Mesendoderm (in vitro differentiated cells): ENCODE results near the gene CHFR.
A peak's percentile ranks its signal among the peaks of the same experiment; 100 is the strongest.
"Not testable (repeated sequence)": the region's sequence is repeated elsewhere in the genome, so short reads cannot be mapped to it uniquely, and the experiment has no call there.

Experiments used
- DNase-seq: peaks from one replicate; pipeline ENCODE4 v3.0.0; 2013
- H2AK5ac ChIP-seq: 2 replicates; pipeline ENCODE4 v1.6.1; 2013; ENCODE audit warnings: low read length, inconsistent platforms
- H2BK120ac ChIP-seq: 2 replicates; pipeline ENCODE4 v1.6.1; 2013; ENCODE audit warnings: low read depth, mild to moderate bottlenecking, low read length, moderate library complexity, mixed read lengths
- H2BK15ac ChIP-seq: replicated peaks from 2 replicates; pipeline ENCODE4 v1.6.1; 2013; ENCODE audit warnings: low read depth, mild to moderate bottlenecking, moderate library complexity
- H2BK5ac ChIP-seq: 2 replicates; pipeline ENCODE4 v1.6.1; 2013; ENCODE audit warnings: low read length, inconsistent platforms
- H3K18ac ChIP-seq: 2 replicates; pipeline ENCODE4 v1.6.1; 2013; ENCODE audit warnings: mild to moderate bottlenecking, low read length, mixed read lengths
- H3K23ac ChIP-seq: one replicate; pipeline ENCODE4 v1.6.1; 2013; ENCODE audit warnings: low read length
- H3K27ac ChIP-seq: 2 replicates; pipeline ENCODE4 v1.5.1; 2013; ENCODE audit warnings: low read depth, mild to moderate bottlenecking, inconsistent platforms, low read length, moderate library complexity
- H3K27me3 ChIP-seq: 2 replicates; pipeline ENCODE4 v1.6.1; 2013; ENCODE audit warnings: low read length, control low read depth, mild to moderate bottlenecking, inconsistent platforms; ENCODE audit not compliant: insufficient read depth, poor library complexity
- H3K36me3 ChIP-seq: 2 replicates; pipeline ENCODE4 v1.6.1; 2013; ENCODE audit warnings: low read length, inconsistent platforms; ENCODE audit not compliant: control insufficient read depth, insufficient read depth
- H3K4ac ChIP-seq: one replicate; pipeline ENCODE4 v1.6.1; 2013; ENCODE audit warnings: low read depth, mild to moderate bottlenecking, low read length, moderate library complexity
- H3K4me1 ChIP-seq: 2 replicates; pipeline ENCODE4 v1.6.1; 2013; ENCODE audit warnings: low read depth, low read length, inconsistent platforms; ENCODE audit not compliant: control insufficient read depth
- H3K4me2 ChIP-seq: 2 replicates; pipeline ENCODE4 v1.6.1; 2013; ENCODE audit warnings: low read length
- H3K4me3 ChIP-seq: 2 replicates; pipeline ENCODE4 v1.5.1; 2013; ENCODE audit warnings: mild to moderate bottlenecking, low read length
- H3K56ac ChIP-seq: one replicate; pipeline ENCODE4 v1.6.1; 2013; ENCODE audit warnings: low read length
- H3K79me1 ChIP-seq: 2 replicates; pipeline ENCODE4 v1.6.1; 2013; ENCODE audit warnings: low read length, inconsistent platforms
- H3K79me2 ChIP-seq: 2 replicates; pipeline ENCODE4 v1.6.1; 2013; ENCODE audit warnings: mild to moderate bottlenecking, low read length; ENCODE audit not compliant: control insufficient read depth, insufficient read depth
- H3K9ac ChIP-seq: 2 replicates; pipeline ENCODE4 v1.6.1; 2013; ENCODE audit warnings: low read length, inconsistent platforms
- H4K5ac ChIP-seq: one replicate; pipeline ENCODE4 v1.6.1; 2013; ENCODE audit warnings: low read length
- H4K8ac ChIP-seq: one replicate; pipeline ENCODE4 v1.6.1; 2013; ENCODE audit warnings: low read depth, mild to moderate bottlenecking, control low read depth, low read length, moderate library complexity
- WGBS: extraction: QIAGEN DNeasy Blood & Tissue Kit; methylation state at CpG from one replicate; pipeline ENCODE4 v1.1.7; 2013; ENCODE audit warnings: low lambda C conversion rate, missing lambda C conversion rate; ENCODE audit not compliant: insufficient coverage; ENCODE audit errors: extremely low coverage; 5-methylcytosine and 5-hydroxymethylcytosine counted together

Gene CHFR

DNA sequence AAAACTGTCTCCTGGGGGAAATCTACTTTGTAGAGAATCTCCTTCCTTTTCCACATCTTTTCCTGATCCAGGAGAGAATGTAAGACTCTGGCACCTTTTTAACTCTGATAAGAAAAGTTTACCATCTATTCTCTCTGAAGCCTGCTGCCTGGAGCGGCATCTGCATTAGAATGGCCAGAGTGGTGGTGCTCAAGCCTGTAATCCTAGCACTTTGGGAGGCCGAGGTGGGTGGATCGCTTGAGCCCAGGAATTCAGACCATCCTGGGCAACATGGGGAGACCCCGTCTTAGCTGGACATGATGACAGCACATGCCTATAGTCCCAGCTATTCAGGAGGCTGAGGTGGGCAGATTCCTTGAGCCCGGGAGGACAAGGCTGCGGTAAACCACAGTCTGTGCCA, 1.4 kb upstream of the CHFR start:
- no peak overlapping the region for H2BK120ac ChIP-seq
- H3K4ac ChIP-seq = no peak overlapping the region
- H3K79me2 ChIP-seq = peaks cover 2% of the 10 kb centered on the region
- H3K23ac ChIP-seq = no peak overlapping the region
- no peak overlapping the region for H3K4me2 ChIP-seq
- H4K5ac ChIP-seq = no peak overlapping the region
- no peak overlapping the region for H3K56ac ChIP-seq
- peak; percentile 77 for DNase-seq
- no peak overlapping the region for H3K4me3 ChIP-seq
- no peak overlapping the region for H2AK5ac ChIP-seq
- no peak overlapping the region for H3K18ac ChIP-seq
- no peak overlapping the region for H3K27ac ChIP-seq
- H3K9ac ChIP-seq = no peak overlapping the region
- no peak overlapping the region for H2BK15ac ChIP-seq
- H3K36me3 ChIP-seq = no peaks in the 10 kb centered on the region
- no peaks in the 10 kb centered on the region for H3K79me1 ChIP-seq
- no peak overlapping the region for H2BK5ac ChIP-seq
- no CpG with 5 or more reads among the region's 6 CpGs for WGBS
- H4K8ac ChIP-seq = no peak overlapping the region
- H3K27me3 ChIP-seq = no peaks in the 10 kb centered on the region
- peaks cover 2% of the 10 kb centered on the region for H3K4me1 ChIP-seq

DNA sequence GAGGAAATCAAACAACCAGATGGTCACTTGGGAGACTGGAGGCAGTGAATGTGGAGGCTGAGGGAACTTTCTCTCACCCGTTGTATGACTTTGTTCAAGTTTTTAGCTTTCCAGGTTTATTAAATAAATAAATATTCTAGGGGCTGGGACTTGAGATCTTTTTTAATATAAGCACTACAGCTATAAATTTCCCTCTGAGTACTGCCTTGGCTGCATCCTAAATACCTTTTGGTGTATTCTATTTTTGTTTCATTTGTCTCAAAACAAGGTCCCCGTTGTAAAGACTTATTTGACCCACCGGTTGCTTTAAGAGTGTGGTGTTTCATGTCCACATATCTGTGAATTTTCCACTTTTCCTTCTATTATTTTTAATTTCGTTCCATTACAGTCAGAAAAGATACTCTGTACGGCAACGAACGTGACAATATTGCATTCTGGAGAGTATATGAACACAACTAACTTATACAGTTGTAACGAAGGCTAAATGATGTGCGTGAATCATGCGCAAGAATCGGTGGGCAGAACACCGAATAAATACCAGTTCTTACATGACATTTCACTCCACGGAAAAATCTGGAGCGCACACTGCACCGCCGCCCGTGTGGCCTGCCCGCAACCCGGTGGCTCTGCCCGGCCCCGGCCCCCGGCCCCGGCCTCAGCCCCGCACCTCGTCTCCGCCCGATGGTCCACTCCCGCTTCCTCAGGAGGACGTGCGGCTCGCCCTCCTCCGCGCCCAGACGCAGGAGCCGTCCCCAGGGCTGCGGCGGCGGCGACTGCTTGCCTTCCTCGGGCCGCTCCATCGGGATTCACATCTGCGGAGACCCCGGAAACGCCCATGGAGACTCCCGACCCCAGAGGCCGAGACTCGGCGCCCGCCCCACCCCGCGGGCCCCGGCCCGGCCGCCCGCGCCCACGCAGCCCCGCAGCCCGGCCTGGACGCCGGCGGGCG, 602 bp downstream of the CHFR start:
- Histone ChIP-seq H3K56ac (peak overlapping the region; percentile 89), H3K4me1 (peaks cover 2% of the 10 kb centered on the region), H3K4ac (peak overlapping the region; percentile 56), H2BK5ac (no peak overlapping the region), H2BK15ac (no peak overlapping the region), H3K4me2 (peak overlapping the region; percentile 45), H2AK5ac (no peak overlapping the region), H3K79me1 (peaks cover 2% of the 10 kb centered on the region), H3K27me3 (no peaks in the 10 kb centered on the region), H3K4me3 (peak overlapping the region; percentile 82), H3K79me2 (peaks cover 6% of the 10 kb centered on the region), H3K27ac (peak overlapping the region; percentile 56), H2BK120ac (no peak overlapping the region), H3K23ac (no peak overlapping the region), H3K18ac (peak overlapping the region; percentile 85), H3K36me3 (no peaks in the 10 kb centered on the region), H4K5ac (no peak overlapping the region), H4K8ac (no peak overlapping the region), H3K9ac (peak overlapping the region; percentile 81)
- WGBS = no CpG with 5 or more reads among the region's 64 CpGs
- peak; percentile 47 for DNase-seq

DNA sequence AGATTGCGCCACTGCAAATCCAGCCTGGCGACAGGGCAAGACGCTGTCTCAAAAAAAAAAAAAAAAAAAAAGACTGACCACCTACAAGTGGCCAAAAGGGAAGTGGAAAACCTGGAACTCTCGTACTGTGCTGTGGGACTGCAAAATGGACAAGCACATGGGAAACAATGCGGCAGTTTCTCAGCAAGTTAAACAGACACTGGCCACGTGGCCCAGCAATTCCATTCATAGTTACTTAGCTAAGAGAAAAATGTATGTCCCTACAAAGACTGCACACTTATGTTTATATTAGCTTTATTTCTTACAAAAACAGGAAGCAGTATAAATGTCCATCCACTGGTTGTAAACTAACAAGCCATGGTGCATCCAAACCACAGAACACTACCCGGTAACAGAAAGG, 5.6 kb downstream of the CHFR start:
- no peak overlapping the region for H2BK120ac ChIP-seq
- H2AK5ac ChIP-seq = no peak overlapping the region
- peaks cover 5% of the 10 kb centered on the region for H3K36me3 ChIP-seq
- no peaks in the 10 kb centered on the region for H3K4me1 ChIP-seq
- H3K27me3 ChIP-seq = no peaks in the 10 kb centered on the region
- H4K8ac ChIP-seq = no peak overlapping the region
- H2BK15ac ChIP-seq = no peak overlapping the region
- no peak overlapping the region for H3K56ac ChIP-seq
- peaks cover 8% of the 10 kb centered on the region for H3K79me2 ChIP-seq
- no peak overlapping the region for H3K23ac ChIP-seq
- DNase-seq = no peak
- H2BK5ac ChIP-seq = no peak overlapping the region
- no peak overlapping the region for H3K27ac ChIP-seq
- no peak overlapping the region for H3K4me2 ChIP-seq
- no peak overlapping the region for H3K18ac ChIP-seq
- H4K5ac ChIP-seq = no peak overlapping the region
- no peak overlapping the region for H3K9ac ChIP-seq
- WGBS = no CpG with 5 or more reads among the region's 7 CpGs
- no peak overlapping the region for H3K4ac ChIP-seq
- H3K79me1 ChIP-seq = peaks cover 2% of the 10 kb centered on the region
- H3K4me3 ChIP-seq = no peak overlapping the region

DNA sequence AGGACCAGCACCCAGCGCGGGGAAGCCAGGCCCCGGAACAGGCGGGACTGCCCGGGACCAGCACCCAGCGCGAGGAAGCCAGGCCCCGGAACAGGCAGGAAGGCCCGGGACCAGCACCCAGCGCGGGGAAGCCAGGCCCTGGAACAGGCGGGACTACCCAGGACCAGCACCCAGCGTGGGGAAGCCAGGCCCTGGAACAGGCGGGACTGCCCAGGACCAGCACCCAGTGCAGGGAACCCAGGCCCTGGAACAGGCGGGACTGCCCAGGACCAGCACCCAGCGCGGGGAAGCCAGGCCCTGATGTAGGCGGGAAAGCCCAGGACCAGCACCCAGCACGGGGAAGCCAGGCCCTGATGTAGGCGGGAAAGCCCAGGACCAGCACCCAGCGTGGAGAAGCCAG, 12.8 kb downstream of the CHFR start:
- H3K36me3 ChIP-seq = not testable (repeated sequence)

DNA sequence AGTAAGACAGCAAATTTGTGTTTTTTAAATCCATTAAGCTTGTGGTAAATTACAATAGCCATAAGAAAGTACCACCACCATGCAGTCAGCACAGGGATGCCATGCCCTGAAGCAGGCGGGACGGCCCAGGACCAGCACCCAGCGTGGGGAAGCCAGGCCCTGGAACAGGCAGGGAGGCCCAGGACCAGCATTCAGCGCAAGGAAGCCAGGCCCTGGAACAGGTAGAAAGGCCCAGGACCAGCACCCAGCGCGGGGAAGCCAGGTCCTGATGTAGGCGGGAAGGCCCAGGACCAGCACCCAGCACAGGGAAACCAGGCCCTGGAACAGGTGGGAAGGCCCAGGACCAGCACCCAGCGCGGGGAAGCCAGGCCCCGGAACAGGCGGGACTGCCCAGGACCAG, 13.2 kb downstream of the CHFR start:
- H2BK15ac ChIP-seq = no peak overlapping the region
- no peak overlapping the region for H3K9ac ChIP-seq
- H3K79me1 ChIP-seq = no peaks in the 10 kb centered on the region
- no peak overlapping the region for H4K5ac ChIP-seq
- no peak overlapping the region for H3K23ac ChIP-seq
- H3K4ac ChIP-seq = no peak overlapping the region
- H2BK5ac ChIP-seq = no peak overlapping the region
- H3K4me3 ChIP-seq = no peak overlapping the region
- H3K27ac ChIP-seq = no peak overlapping the region
- peaks cover 12% of the 10 kb centered on the region for H3K36me3 ChIP-seq
- WGBS = no CpG with 5 or more reads among the region's 11 CpGs
- no peaks in the 10 kb centered on the region for H3K79me2 ChIP-seq
- H2BK120ac ChIP-seq = no peak overlapping the region
- H4K8ac ChIP-seq = no peak overlapping the region
- no peak overlapping the region for H3K56ac ChIP-seq
- H2AK5ac ChIP-seq = no peak overlapping the region
- no peaks in the 10 kb centered on the region for H3K4me1 ChIP-seq
- H3K4me2 ChIP-seq = no peak overlapping the region
- no peak for DNase-seq
- no peaks in the 10 kb centered on the region for H3K27me3 ChIP-seq
- H3K18ac ChIP-seq = no peak overlapping the region

More for the DNA sequence above, 12.8 kb downstream of the CHFR start:
- H2BK15ac ChIP-seq, H3K56ac ChIP-seq, H2AK5ac ChIP-seq, H2BK120ac ChIP-seq, H3K79me2 ChIP-seq, H3K79me1 ChIP-seq, H4K8ac ChIP-seq, H3K4ac ChIP-seq, H3K23ac ChIP-seq, H3K18ac ChIP-seq, H3K4me3 ChIP-seq, DNase-seq, H3K4me1 ChIP-seq, H3K9ac ChIP-seq, H4K5ac ChIP-seq, H3K27ac ChIP-seq, H2BK5ac ChIP-seq, H3K27me3 ChIP-seq, H3K4me2 ChIP-seq: not testable (repeated sequence)
- no CpG with 5 or more reads among the region's 21 CpGs for WGBS
